Ascending aorta (tissue), 2 donors: Measurements from ENCODE around the gene SCN5A. TPM values are rescaled to one million over a fixed set of nuclear protein-coding genes. Genes with fewer than 3 reads are reported as not detected.

Source experiments
- DNase-seq, 2 donors: peaks; one replicate each; pipeline ENCODE4 v3.0.0-alpha.2; 2019; ENCODE audit warnings: low spot score in 2 of 2
- H3K27ac ChIP-seq, 2 donors: fragments of 200-600 bp; sonication (generic); one replicate each; pipeline ENCODE4 v1.5.1; 2016 to 2017; ENCODE audit warnings: mild to moderate bottlenecking in 1 of 2
- H3K27me3 ChIP-seq: fragments of 200-600 bp; sonication (generic); one replicate; pipeline ENCODE4 v1.5.1; 2017
- H3K36me3 ChIP-seq, 2 donors: fragments of 200-600 bp; sonication (generic); one replicate each; pipeline ENCODE4 v1.5.1; 2016
- H3K4me1 ChIP-seq, 2 donors: fragments of 200-600 bp; sonication (generic); one replicate each; pipeline ENCODE4 v1.5.1; 2016 to 2017; ENCODE audit warnings: mild to moderate bottlenecking in 1 of 2
- H3K4me3 ChIP-seq, 2 donors: fragments of 200-600 bp; sonication (generic); one replicate each; pipeline ENCODE4 v1.5.1; 2016 to 2017; ENCODE audit warnings: mild to moderate bottlenecking in 1 of 2
- H3K9me3 ChIP-seq, 2 donors: fragments of 200-600 bp; sonication (generic); one replicate each; pipeline ENCODE4 v1.5.1; 2016
- CTCF ChIP-seq, 3 experiments: fragments of 200-600 bp in 2 of 3; fragments of 450-650 bp in 1 of 3; sonication (generic) in 2 of 3; IDR thresholded peaks; one replicate each; pipeline ENCODE4 v1.5.1; 2016 to 2019; ENCODE audit warnings: antibody characterized with exemption in 3 of 3, mild to moderate bottlenecking in 1 of 3, moderate library complexity in 1 of 3
- intact Hi-C: fragments of 100-400 bp; cut with DNase I; formaldehyde crosslinking; loops from one replicate; pipeline ENCODE4 v1.15.1; 2023
- total RNA-seq: library from RNA; depleted of rRNA; stranded (reverse); fragments of >200 nt; gene quantifications from one replicate; pipeline ENCODE4 v1.1.0, GENCODE V29; 2016

SCN5A gene
- total RNA-seq, 1 donor from 2014 or later: 2.7 TPM

- DNase-seq: peak in 1 of 2 donors; percentile 30
- Histone ChIP-seq H3K4me1 (no peaks in the 10 kb centered on the region), H3K27me3 (no peaks in the 10 kb centered on the region), H3K36me3 (no peaks in the 10 kb centered on the region), H3K27ac (no peak overlapping the region), H3K4me3 (no peak overlapping the region), H3K9me3 (no peaks in the 10 kb centered on the region)
- intact Hi-C loops: no loop called here
- no peak for TF ChIP-seq CTCF (IDR thresholded peaks at IDR 0.05)
These were observed 61.8 kb downstream of the SCN5A start for GRCh38 chr3:38587548-38588131.

- intact Hi-C loops: no loop called here
- no peaks in the 10 kb centered on the region for H3K27me3 ChIP-seq
- no peaks in the 10 kb centered on the region for H3K4me1 ChIP-seq
- H3K36me3 ChIP-seq: no peaks in the 10 kb centered on the region
- no peaks in the 10 kb centered on the region for H3K9me3 ChIP-seq
- no peak overlapping the region for H3K4me3 ChIP-seq
- TF ChIP-seq CTCF (IDR thresholded peaks at IDR 0.05): no peak
- DNase-seq: peak in 1 of 2 donors; percentile 55
- no peak overlapping the region for H3K27ac ChIP-seq
These were observed 62.7 kb downstream of the SCN5A start for GRCh38 chr3:38586546-38587520.

- no peak overlapping the region for H3K4me3 ChIP-seq
- no peaks in the 10 kb centered on the region for H3K4me1 ChIP-seq
- H3K27ac ChIP-seq: no peak overlapping the region
- DNase-seq: peak in 1 of 2 donors; percentile 27
- TF ChIP-seq CTCF (IDR thresholded peaks at IDR 0.05): no peak
- no peaks in the 10 kb centered on the region for H3K9me3 ChIP-seq
- H3K27me3 ChIP-seq: no peaks in the 10 kb centered on the region
- no peaks in the 10 kb centered on the region for H3K36me3 ChIP-seq
- intact Hi-C loops: no loop called here
These were observed 63.6 kb downstream of the SCN5A start for GRCh38 chr3:38585791-38586420.

GRCh38 chr3:38583688-38584087 lies 65.8 kb downstream of the SCN5A start:
- H3K36me3 ChIP-seq: no peaks in the 10 kb centered on the region
- DNase-seq: peak in 1 of 2 donors; percentile 37
- H3K9me3 ChIP-seq: no peaks in the 10 kb centered on the region
- no peaks in the 10 kb centered on the region for H3K4me1 ChIP-seq
- TF ChIP-seq CTCF (IDR thresholded peaks at IDR 0.05): no peak
- H3K4me3 ChIP-seq: no peak overlapping the region
- no peak overlapping the region for H3K27ac ChIP-seq
- H3K27me3 ChIP-seq: no peaks in the 10 kb centered on the region
- intact Hi-C loops: no loop called here

- Histone ChIP-seq H3K4me1 (no peaks in the 10 kb centered on the region), H3K27ac (no peak overlapping the region), H3K36me3 (no peaks in the 10 kb centered on the region), H3K9me3 (no peaks in the 10 kb centered on the region), H3K4me3 (no peak overlapping the region), H3K27me3 (no peaks in the 10 kb centered on the region)
- intact Hi-C loops: no loop called here
- TF ChIP-seq CTCF (IDR thresholded peaks at IDR 0.05): no peak
- DNase-seq: peak in 1 of 2 donors; percentile 48
These were observed 66.4 kb downstream of the SCN5A start for GRCh38 chr3:38582941-38583645.
